Thyroid gland (tissue), 4 donors: Measurements from ENCODE around the gene CCNJ. TPM values are rescaled to one million over a fixed set of nuclear protein-coding genes. Genes with fewer than 3 reads are reported as not detected.

Experiments
- DNase-seq, 2 donors: peaks; one replicate each; pipeline ENCODE4 v3.0.0-alpha.2; 2019
- H3K27ac ChIP-seq, 3 donors: fragments of 200-600 bp; sonication (generic); 1 replicate in 2 of 3; 2 replicates in 1 of 3; pipeline ENCODE4 v1.5.1; 2016 to 2019; ENCODE audit warnings: mild to moderate bottlenecking in 1 of 3, moderate library complexity in 1 of 3
- H3K27me3 ChIP-seq: fragments of 200-600 bp; sonication (generic); one replicate; pipeline ENCODE4 v1.5.1; 2019
- H3K36me3 ChIP-seq, 2 donors: fragments of 200-600 bp; sonication (generic); one replicate each; pipeline ENCODE4 v1.5.1; 2016 to 2019
- H3K4me1 ChIP-seq, 2 donors: fragments of 200-600 bp; sonication (generic); one replicate each; pipeline ENCODE4 v1.5.1; 2017 to 2019
- H3K4me3 ChIP-seq, 3 donors: fragments of 200-600 bp; sonication (generic); replicated peaks in 1 of 3; 1 replicate in 2 of 3; 2 replicates in 1 of 3; pipeline ENCODE4 v1.5.1; 2016; ENCODE audit warnings: mild to moderate bottlenecking in 1 of 3
- H3K9me3 ChIP-seq: fragments of 200-600 bp; sonication (generic); one replicate; pipeline ENCODE4 v1.5.1; 2017
- CTCF ChIP-seq, 6 experiments: fragments of 200-600 bp in 3 of 6; fragments of 450-650 bp in 3 of 6; sonication (generic) in 3 of 6; IDR thresholded peaks; one replicate each; pipeline ENCODE4 v1.5.1; 2016 to 2019; ENCODE audit warnings: antibody characterized with exemption in 6 of 6, mild to moderate bottlenecking in 2 of 6, inconsistent platforms in 1 of 6, moderate library complexity in 1 of 6
- POLR2A ChIP-seq, 2 donors: fragments of 450-650 bp; IDR thresholded peaks; one replicate each; pipeline ENCODE4 v1.6.1; 2017; ENCODE audit warnings: antibody characterized with exemption in 2 of 2, mild to moderate bottlenecking in 2 of 2, moderate library complexity in 1 of 2
- WGBS, 2 donors: methylation state at CpG; one replicate each; pipeline ENCODE4 v1.1.5; 2017; 5-methylcytosine and 5-hydroxymethylcytosine counted together
- intact Hi-C: fragments of 100-400 bp; cut with DNase I; formaldehyde crosslinking; loops from one replicate; pipeline ENCODE4 v1.15.1; 2023
- total RNA-seq, 4 donors: library from RNA; depleted of rRNA; stranded (reverse); fragments of >200 nt; gene quantifications; one replicate each; pipeline ENCODE4 v1.2.3, GENCODE V29; 2016

The CCNJ gene
- total RNA-seq, 4 donors from 2014 or later = 4.6 to 10.6 (median 5.8) TPM

GRCh38 chr10:96034625-96035024, 8.8 kb upstream of the CCNJ start:
- no peak for DNase-seq
- Histone ChIP-seq H3K36me3 (no peaks in the 10 kb centered on the region), H3K27ac (no peak overlapping the region), H3K4me1 (no peaks in the 10 kb centered on the region), H3K4me3 (no peak overlapping the region), H3K27me3 (no peaks in the 10 kb centered on the region), H3K9me3 (no peaks in the 10 kb centered on the region)
- 85 to 87% methylated on average over 1 of the region's 1 CpG for WGBS, 2 donors
- intact Hi-C loops = no loop called here
- no peak for TF ChIP-seq CTCF (IDR thresholded peaks at IDR 0.05)

GRCh38 chr10:96038476-96039387, 4.7 kb upstream of the CCNJ start:
- no peak for DNase-seq
- no peak for TF ChIP-seq POLR2A (IDR thresholded peaks at IDR 0.05)
- no peak for TF ChIP-seq CTCF (IDR thresholded peaks at IDR 0.05)
- H3K27ac ChIP-seq = no peak overlapping the region
- H3K27me3 ChIP-seq = no peaks in the 10 kb centered on the region
- WGBS, 2 donors = 88 to 93% methylated on average over 4 of the region's 4 CpGs
- intact Hi-C loops = no loop called here
- peaks cover 0 to 5% of the 10 kb centered on the region in 2 donors for H3K4me1 ChIP-seq
- no peaks in the 10 kb centered on the region for H3K36me3 ChIP-seq
- no peaks in the 10 kb centered on the region for H3K9me3 ChIP-seq
- no peak overlapping the region for H3K4me3 ChIP-seq

GRCh38 chr10:96041146-96041545, 2.2 kb upstream of the CCNJ start:
- no peaks in the 10 kb centered on the region for H3K27me3 ChIP-seq
- H3K27ac ChIP-seq = no peak overlapping the region
- peaks cover 7 to 9% of the 10 kb centered on the region in 2 donors for H3K4me1 ChIP-seq
- TF ChIP-seq CTCF (IDR thresholded peaks at IDR 0.05) (no peak), POLR2A (IDR thresholded peaks at IDR 0.05) (no peak)
- no peaks in the 10 kb centered on the region for H3K36me3 ChIP-seq
- no peak overlapping the region for H3K4me3 ChIP-seq
- intact Hi-C loops = no loop called here
- 95% methylated on average over 11 of the region's 11 CpGs for WGBS, 2 donors
- H3K9me3 ChIP-seq = no peaks in the 10 kb centered on the region
- no peak for DNase-seq

- Histone ChIP-seq H3K36me3 (no peaks in the 10 kb centered on the region), H3K27ac (peak overlapping the region; percentile 68 to 86 (median 76)), H3K27me3 (no peaks in the 10 kb centered on the region), H3K4me3 (peak overlapping the region; percentile 27 to 90 (median 84)), H3K9me3 (no peaks in the 10 kb centered on the region), H3K4me1 (peaks cover 7 to 9% of the 10 kb centered on the region in 2 donors)
- peak; percentile 51 to 55 for DNase-seq
- WGBS, 2 donors = 3% methylated on average over 31 to 46 of the region's 58 CpGs
- intact Hi-C loops = no loop called here
- TF ChIP-seq CTCF (IDR thresholded peaks at IDR 0.05) = no peak
- TF ChIP-seq POLR2A (IDR thresholded peaks at IDR 0.05) = no peak
These were observed 721 bp downstream of the CCNJ start for GRCh38 chr10:96043893-96044715.
